GM10248 (cell line): Measurements from ENCODE around the gene SNX5.

Experiments used
- CTCF ChIA-PET: fragments of 300-600 bp; sonication (Branson Sonifier 250); formaldehyde crosslinking; extraction: SDS; loops from one replicate; lab custom pipeline; 2021; ENCODE audit warnings: antibody characterized with exemption; lab: Yijun Ruan, JAX
- POLR2A ChIA-PET: fragments of 350-650 bp; sonication (Branson Sonifier 250); formaldehyde crosslinking; extraction: SDS; loops from one replicate; lab custom pipeline; 2020; ENCODE audit warnings: antibody characterized with exemption; lab: Yijun Ruan, JAX
- DNase-seq: peaks from one replicate; pipeline ENCODE4 v3.0.0; 2012; ENCODE audit errors: extremely low spot score
- CTCF ChIP-seq: IDR thresholded peaks from 2 replicates; pipeline ENCODE4 v1.5.1; 2012; ENCODE audit warnings: mild to moderate bottlenecking, low read depth; ENCODE audit errors: extremely low read depth, missing control alignments, control extremely low read depth

The SNX5 gene

GRCh38 chr20:17917832-17918618 lies 50.6 kb downstream of the SNX5 start:
- no peak for TF ChIP-seq CTCF
- ChIA-PET CTCF (interaction anchor here (0.6 kb wide), 1 partner anchor 236 kb away, joined by 3 read pairs; no protein-coding TSS in a partner anchor), POLR2A (no interaction called here)
- no peak for DNase-seq

- DNase-seq = no peak
- CTCF ChIA-PET = interaction anchor here (3.2 kb wide), 1 partner anchor 22 kb away, joined by 16 read pairs; no protein-coding TSS in a partner anchor
- POLR2A ChIA-PET = no interaction called here
- no peak for TF ChIP-seq CTCF
Observed at GRCh38 chr20:17916433-17916891, 52.1 kb downstream of the SNX5 start.

GRCh38 chr20:17914957-17915356 lies 53.6 kb downstream of the SNX5 start:
- CTCF ChIA-PET = interaction anchor here (1.2 to 3.2 kb wide), 2 partner anchors 17 to 23 kb away, joined by 4 to 16 read pairs; no protein-coding TSS in a partner anchor
- TF ChIP-seq CTCF = no peak
- DNase-seq = no peak
- POLR2A ChIA-PET = no interaction called here

GRCh38 chr20:17912916-17913315 lies 55.7 kb downstream of the SNX5 start:
- TF ChIP-seq CTCF = no peak
- POLR2A ChIA-PET = no interaction called here
- no peak for DNase-seq
- CTCF ChIA-PET = interaction anchor here (1.1 to 3.0 kb wide), 3 partner anchors 10 to 84 kb away, joined by 3 to 15 read pairs (median 5); no protein-coding TSS in a partner anchor

- TF ChIP-seq CTCF = no peak
- CTCF ChIA-PET = interaction anchor here (1.2 to 3.0 kb wide), 3 partner anchors 9 to 153 kb away, joined by 3 to 15 read pairs (median 5); no protein-coding TSS in a partner anchor
- no peak for DNase-seq
- POLR2A ChIA-PET = no interaction called here
Observed at GRCh38 chr20:17911927-17912326, 56.7 kb downstream of the SNX5 start.

GRCh38 chr20:17910828-17911294 lies 57.7 kb downstream of the SNX5 start:
- TF ChIP-seq CTCF = no peak
- ChIA-PET CTCF (interaction anchor here (1.1 to 2.0 kb wide), 4 partner anchors 12 to 229 kb away, joined by 4 to 6 read pairs (median 4); partner anchors contain the start of gene RRBP1), POLR2A (no interaction called here)
- no peak for DNase-seq
